ENCODE data around the gene SRXN1. TPM values are rescaled to one million over a fixed set of nuclear protein-coding genes. Genes with fewer than 3 reads are reported as not detected.
A peak's percentile ranks its signal among the peaks of the same experiment; 100 is the strongest.

Gene SRXN1
- total RNA-seq, 3 donors from 2014 or later = 16.2 to 30.2 (median 21.1) TPM

DNA sequence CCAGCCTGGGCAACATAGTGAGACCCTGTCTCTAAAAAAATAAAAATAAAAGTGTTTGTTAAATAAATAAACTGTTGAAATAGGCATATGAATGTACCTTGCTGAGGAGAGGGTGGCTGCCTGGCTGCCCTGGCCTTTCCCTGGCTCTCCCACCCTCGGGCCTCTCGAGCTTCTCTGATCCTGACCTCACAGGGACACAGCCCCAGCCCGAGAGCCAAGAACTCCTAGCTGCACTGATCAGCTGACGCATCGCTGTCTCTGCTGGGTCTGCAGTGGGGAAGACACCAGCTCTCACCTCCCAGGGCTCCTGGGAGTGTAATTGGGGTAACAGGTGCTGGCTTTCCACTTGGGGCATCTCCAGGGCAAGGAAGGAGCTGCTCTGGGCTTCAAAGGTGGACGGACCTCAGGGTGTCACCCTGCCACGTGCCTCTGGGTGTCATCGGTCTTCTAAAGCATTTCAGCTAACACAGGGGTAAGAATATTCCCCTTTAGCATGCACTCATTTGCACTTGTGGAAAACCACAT is 49.8 kb downstream of the SRXN1 start:
- intact Hi-C loops (cut with DNase I; ENCODE audit: low total_unique reads) = no loop called here
- H3K27ac ChIP-seq = no peak overlapping the region

GRCh38 chr20:602111-602970 is 50.7 kb downstream of the SRXN1 start:
- no peak for DNase-seq (ENCODE audit: low spot score in 2 of 2)
- no peak overlapping the region for H3K4me3 ChIP-seq
- no peak for TF ChIP-seq POLR2A (IDR thresholded peaks at IDR 0.05)
- no peak for TF ChIP-seq POLR2AphosphoS5 (IDR thresholded peaks at IDR 0.05)
- no peak for TF ChIP-seq CTCF (IDR thresholded peaks at IDR 0.05)
- H3K27me3 ChIP-seq = peaks cover 0 to 2% of the 10 kb centered on the region in 2 donors
- H3K4me1 ChIP-seq = no peaks in the 10 kb centered on the region
- H3K27ac ChIP-seq = no peak overlapping the region
- intact Hi-C loops (cut with DNase I; ENCODE audit: low total_unique reads) = no loop called here
- no peaks in the 10 kb centered on the region for H3K36me3 ChIP-seq
- no peaks in the 10 kb centered on the region for H3K9me3 ChIP-seq

More for the DNA sequence above, 49.8 kb downstream of the SRXN1 start:
- Histone ChIP-seq H3K4me3 (no peak overlapping the region), H3K4me1 (no peaks in the 10 kb centered on the region), H3K9me3 (no peaks in the 10 kb centered on the region), H3K27me3 (peaks cover 0 to 6% of the 10 kb centered on the region in 2 donors), H3K36me3 (no peaks in the 10 kb centered on the region)
- peak in 1 of 2 donors; percentile 43 for DNase-seq (ENCODE audit: low spot score in 2 of 2)
- no peak for TF ChIP-seq POLR2A (IDR thresholded peaks at IDR 0.05)
- no peak for TF ChIP-seq CTCF (IDR thresholded peaks at IDR 0.05)
- no peak for TF ChIP-seq POLR2AphosphoS5 (IDR thresholded peaks at IDR 0.05)

- no peak for DNase-seq (ENCODE audit: low spot score in 2 of 2)
- Histone ChIP-seq H3K27ac (no peak overlapping the region), H3K9me3 (no peaks in the 10 kb centered on the region), H3K4me1 (no peaks in the 10 kb centered on the region), H3K4me3 (no peak overlapping the region), H3K27me3 (no peaks in the 10 kb centered on the region), H3K36me3 (no peaks in the 10 kb centered on the region)
- intact Hi-C loops (cut with DNase I; ENCODE audit: low total_unique reads) = no loop called here
- TF ChIP-seq POLR2A (IDR thresholded peaks at IDR 0.05) (no peak), CTCF (IDR thresholded peaks at IDR 0.05) (no peak), POLR2AphosphoS5 (IDR thresholded peaks at IDR 0.05) (no peak)
Measured at GRCh38 chr20:600736-601135, 52.3 kb downstream of the SRXN1 start.

DNA sequence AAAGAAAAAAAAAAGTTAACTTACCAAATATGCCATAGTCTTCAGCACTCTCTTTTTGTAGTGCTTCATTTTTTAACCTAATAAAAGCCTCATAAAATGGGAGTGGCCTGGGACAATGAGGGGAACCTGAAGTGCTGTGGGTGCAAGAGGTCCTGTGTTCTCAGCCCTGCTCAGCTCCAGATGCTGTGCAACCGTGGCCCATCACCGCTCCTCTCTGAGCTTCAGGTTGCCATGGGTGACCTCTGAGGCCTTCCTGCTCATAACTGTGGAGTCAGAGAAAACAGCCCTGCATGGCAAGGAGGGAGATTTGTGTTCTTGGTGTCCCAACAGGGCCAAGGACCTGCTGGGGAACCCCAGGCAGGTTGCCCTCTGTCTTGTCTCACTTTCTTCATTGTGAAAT is 52.9 kb downstream of the SRXN1 start:
- Histone ChIP-seq H3K27ac (no peak overlapping the region), H3K9me3 (no peaks in the 10 kb centered on the region), H3K4me1 (no peaks in the 10 kb centered on the region), H3K27me3 (no peaks in the 10 kb centered on the region), H3K4me3 (no peak overlapping the region), H3K36me3 (no peaks in the 10 kb centered on the region)
- DNase-seq (ENCODE audit: low spot score in 2 of 2) = no peak
- intact Hi-C loops (cut with DNase I; ENCODE audit: low total_unique reads) = no loop called here
- TF ChIP-seq CTCF (IDR thresholded peaks at IDR 0.05) = no peak
- no peak for TF ChIP-seq POLR2A (IDR thresholded peaks at IDR 0.05)
- no peak for TF ChIP-seq POLR2AphosphoS5 (IDR thresholded peaks at IDR 0.05)

GRCh38 chr20:598133-598850 is 54.7 kb downstream of the SRXN1 start:
- Histone ChIP-seq H3K27ac (no peak overlapping the region), H3K27me3 (peaks cover 0 to 4% of the 10 kb centered on the region in 2 donors), H3K36me3 (no peaks in the 10 kb centered on the region), H3K4me1 (no peaks in the 10 kb centered on the region), H3K9me3 (no peaks in the 10 kb centered on the region), H3K4me3 (no peak overlapping the region)
- TF ChIP-seq POLR2AphosphoS5 (IDR thresholded peaks at IDR 0.05) = no peak
- no peak for TF ChIP-seq CTCF (IDR thresholded peaks at IDR 0.05)
- TF ChIP-seq POLR2A (IDR thresholded peaks at IDR 0.05) = no peak
- DNase-seq (ENCODE audit: low spot score in 2 of 2) = no peak
- intact Hi-C loops (cut with DNase I; ENCODE audit: low total_unique reads) = no loop called here
